ENCODE results near the gene EPHB2.
"Not testable (repeated sequence)": the region's sequence is repeated elsewhere in the genome, so short reads cannot be mapped to it uniquely, and the experiment has no call there.

EPHB2 gene

GRCh38 chr1:22824466-22824865, 113.8 kb downstream of the EPHB2 start:
- DNase-seq, result no peak

GRCh38 chr1:22824975-22825374, 114.3 kb downstream of the EPHB2 start:
- DNase-seq, result no peak

- no peak for DNase-seq
These were observed 115.0 kb downstream of the EPHB2 start for GRCh38 chr1:22825486-22826189.

GRCh38 chr1:22826604-22827580, 116.3 kb downstream of the EPHB2 start:
- no peak for DNase-seq

- no peak for DNase-seq
These were observed 117.2 kb downstream of the EPHB2 start for GRCh38 chr1:22827666-22828483.

- no peak for DNase-seq
These were observed 118.1 kb downstream of the EPHB2 start for GRCh38 chr1:22828484-22829308.

GRCh38 chr1:22829309-22829989, 118.8 kb downstream of the EPHB2 start:
- DNase-seq, result no peak

- DNase-seq, result no peak
These were observed 119.5 kb downstream of the EPHB2 start for GRCh38 chr1:22830041-22830566.

GRCh38 chr1:22830757-22831340, 120.2 kb downstream of the EPHB2 start:
- no peak for DNase-seq

- DNase-seq, result no peak
These were observed 121.2 kb downstream of the EPHB2 start for GRCh38 chr1:22831729-22832413.

- DNase-seq, result no peak
These were observed 121.8 kb downstream of the EPHB2 start for GRCh38 chr1:22832414-22832786.

GRCh38 chr1:22833699-22834098, 123.1 kb downstream of the EPHB2 start:
- no peak for DNase-seq

GRCh38 chr1:22834420-22834819, 123.8 kb downstream of the EPHB2 start:
- not testable (repeated sequence) for DNase-seq

GRCh38 chr1:22835636-22836319, 125.1 kb downstream of the EPHB2 start:
- no peak for DNase-seq

- DNase-seq, result no peak
These were observed 126.2 kb downstream of the EPHB2 start for GRCh38 chr1:22836850-22837249.

GRCh38 chr1:22837332-22837731, 126.7 kb downstream of the EPHB2 start:
- DNase-seq, result no peak

GRCh38 chr1:22838965-22839364, 128.3 kb downstream of the EPHB2 start:
- no peak for DNase-seq

GRCh38 chr1:22839806-22840205, 129.2 kb downstream of the EPHB2 start:
- DNase-seq, result no peak

GRCh38 chr1:22841142-22841541, 130.5 kb downstream of the EPHB2 start:
- DNase-seq, result no peak

GRCh38 chr1:22841860-22842281, 131.2 kb downstream of the EPHB2 start:
- no peak for DNase-seq
